SKM-1 (cell line): ENCODE measurements around the gene AZGP1.
"Not testable (repeated sequence)": the region's sequence is repeated elsewhere in the genome, so short reads cannot be mapped to it uniquely, and the experiment has no call there.

Experiments
- DNase-seq: peaks from one replicate; lab custom pipeline; 2025; ENCODE audit not compliant: unreplicated experiment; lab: John Stamatoyannopoulos, UW

The AZGP1 gene

DNA sequence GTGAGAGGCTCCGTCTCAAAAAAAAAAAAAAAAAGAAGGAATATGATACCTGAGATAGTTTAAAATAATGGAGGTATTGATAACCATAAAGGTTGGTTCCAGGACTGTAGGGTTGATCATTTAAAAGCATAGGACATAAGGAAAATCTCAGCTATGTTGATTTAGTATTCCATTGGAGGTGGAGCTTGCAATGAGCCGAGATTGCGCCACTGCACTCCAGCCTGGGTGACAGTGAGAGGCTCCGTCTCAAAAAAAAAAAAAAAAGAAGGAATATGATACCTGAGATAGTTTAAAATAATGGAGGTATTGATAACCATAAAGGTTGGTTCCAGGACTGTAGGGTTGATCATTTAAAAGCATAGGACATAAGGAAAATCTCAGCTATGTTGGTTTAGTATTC is 23.2 kb downstream of the AZGP1 start:
- not testable (repeated sequence) for DNase-seq

GRCh38 chr7:99950819-99951218 is 25.0 kb downstream of the AZGP1 start:
- not testable (repeated sequence) for DNase-seq

DNA sequence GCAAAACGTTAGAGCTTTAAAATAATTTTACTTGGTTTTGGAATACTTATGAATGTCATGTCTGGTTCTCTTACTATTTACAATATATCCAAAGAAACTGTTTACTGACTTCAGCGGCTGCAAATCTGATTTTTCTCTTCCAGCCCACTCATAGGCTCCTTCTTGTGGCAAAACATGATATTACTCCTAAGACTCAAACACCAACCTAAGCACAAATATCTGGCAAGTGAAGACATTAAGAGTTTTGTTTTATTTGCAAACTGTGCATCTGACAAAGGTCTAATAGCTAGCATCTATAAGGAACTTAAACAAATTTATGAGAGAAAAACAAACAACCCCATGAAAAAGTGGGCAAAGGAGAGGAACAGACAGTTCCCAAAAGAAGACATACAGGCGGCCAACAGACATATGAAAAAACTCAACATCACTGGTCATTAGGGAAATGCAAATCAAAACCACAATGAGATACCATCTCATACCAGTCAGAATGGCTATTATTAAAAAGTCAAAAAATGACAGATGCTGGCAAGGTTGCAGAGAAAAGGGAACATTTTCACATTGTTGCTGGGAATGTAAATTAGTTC is 26.1 kb downstream of the AZGP1 start:
- no peak for DNase-seq

- no peak for DNase-seq
Observed at GRCh38 chr7:99947608-99948007, 28.2 kb downstream of the AZGP1 start.

DNA sequence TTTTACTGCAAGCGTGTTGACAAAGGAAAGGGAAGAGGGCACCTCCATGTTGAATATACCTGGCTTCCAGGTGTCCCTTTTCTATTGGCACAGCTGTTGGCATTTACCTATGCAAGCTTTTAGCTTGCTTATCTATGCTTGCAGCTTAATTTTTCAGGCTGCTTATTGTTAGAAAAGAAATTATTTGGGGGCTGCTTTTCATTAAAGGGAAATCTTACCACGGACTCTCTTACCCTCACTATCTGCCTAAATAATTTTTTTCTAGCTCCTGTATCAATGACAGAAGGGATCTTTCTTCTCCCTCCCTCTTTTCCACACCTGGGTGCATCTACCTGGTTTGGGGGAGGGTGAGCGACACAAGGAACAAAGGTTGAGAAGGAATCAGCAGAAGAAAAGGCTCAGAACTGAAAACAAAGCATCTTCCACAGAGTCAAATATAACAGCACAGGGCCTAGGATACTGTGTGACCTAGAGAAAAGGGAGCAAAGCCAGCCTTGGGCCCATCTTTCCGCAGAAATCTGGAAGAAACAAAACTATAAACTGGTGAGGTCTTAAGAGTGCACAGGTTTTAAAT is 31.2 kb downstream of the AZGP1 start:
- DNase-seq, result no peak

- DNase-seq, result no peak
Observed at GRCh38 chr7:99943641-99944496, 32.0 kb downstream of the AZGP1 start.

DNA sequence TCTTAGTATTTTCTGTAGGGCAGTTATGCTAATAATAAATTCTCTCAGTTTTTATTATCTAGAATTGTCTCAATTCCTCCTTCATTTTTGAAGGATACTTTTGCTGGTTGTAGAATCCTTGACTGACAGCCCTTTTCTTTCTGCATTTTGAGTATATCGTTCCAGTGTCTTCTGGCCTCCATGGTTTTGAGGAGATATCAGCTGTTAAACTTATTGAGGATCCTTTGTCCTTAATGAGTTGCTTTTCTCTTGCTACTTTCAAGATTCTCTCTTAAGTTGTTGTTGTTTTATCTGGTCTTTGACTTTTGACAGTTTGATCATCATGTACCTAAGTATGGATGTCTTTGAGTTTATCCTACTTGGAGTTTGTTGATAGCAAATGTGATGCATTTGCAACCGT is 37.5 kb downstream of the AZGP1 start:
- DNase-seq, result no peak

DNA sequence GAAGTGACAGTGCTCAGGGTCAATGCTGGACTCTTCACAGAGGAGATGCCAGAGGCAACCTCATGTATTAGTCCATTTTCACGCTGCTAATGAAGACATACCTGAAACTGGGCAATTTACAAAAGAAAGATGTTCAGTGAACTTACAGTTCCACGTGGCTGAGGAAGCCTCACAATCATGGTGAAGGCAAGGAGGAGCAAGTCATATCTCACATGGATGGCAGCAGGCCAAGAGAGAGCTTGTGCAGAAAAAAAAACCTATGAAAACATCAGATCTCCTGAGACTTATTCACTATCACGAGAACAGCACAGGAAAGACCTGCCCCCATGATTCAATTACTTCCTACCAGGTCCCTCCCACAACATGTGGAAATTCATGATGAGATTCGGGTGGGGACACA is 40.8 kb downstream of the AZGP1 start:
- DNase-seq, result not testable (repeated sequence)

GRCh38 chr7:99930376-99930775 is 45.5 kb downstream of the AZGP1 start:
- DNase-seq, result no peak

- no peak for DNase-seq
Observed at GRCh38 chr7:99929730-99930053, 46.1 kb downstream of the AZGP1 start.

GRCh38 chr7:99928994-99929729 is 46.7 kb downstream of the AZGP1 start, which contains the start of gene GJC3:
Gene GJC3 (minus strand): TSS chr7:99929620. CDS start chr7:99929620, 0 bp downstream.
- no peak for DNase-seq

DNA sequence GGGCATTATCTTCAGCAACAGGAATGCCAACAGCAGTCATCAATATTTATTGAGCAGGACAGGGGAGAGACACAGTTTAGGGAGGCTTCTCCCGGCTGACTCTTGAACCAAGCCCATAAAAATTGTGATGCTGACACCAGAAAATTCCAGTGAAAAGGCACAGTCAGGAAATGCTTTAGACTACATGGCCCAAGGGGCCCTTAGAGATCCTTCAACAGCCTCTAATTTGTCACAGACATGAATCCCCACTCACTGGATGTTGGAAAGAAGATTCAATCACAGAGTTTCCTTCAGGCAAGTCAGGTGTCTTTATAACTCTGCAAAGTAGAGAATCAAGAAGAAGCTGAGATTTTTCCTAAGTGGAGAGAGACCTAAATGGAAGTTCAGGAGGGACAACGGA is 47.6 kb downstream of the AZGP1 start:
- no peak for DNase-seq

DNA sequence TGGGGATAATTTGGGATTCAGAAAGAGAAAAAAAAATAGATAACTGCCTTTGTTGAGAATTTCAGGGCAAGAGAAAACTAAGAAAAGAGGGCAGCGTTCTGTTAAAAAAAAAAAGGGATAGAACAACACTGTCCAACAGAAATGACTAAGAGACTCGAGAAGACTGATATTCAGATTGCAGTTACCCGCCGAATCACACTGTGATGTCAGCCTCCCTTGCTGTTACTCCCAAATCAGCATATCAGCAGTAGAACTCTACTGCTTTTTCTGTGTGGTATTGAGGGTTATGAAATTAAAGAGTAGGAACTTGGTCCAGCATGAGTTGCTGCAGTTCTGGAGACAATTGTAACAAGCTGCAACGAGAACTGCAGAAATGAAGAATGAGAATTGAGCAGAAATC is 48.3 kb downstream of the AZGP1 start:
- no peak for DNase-seq

DNA sequence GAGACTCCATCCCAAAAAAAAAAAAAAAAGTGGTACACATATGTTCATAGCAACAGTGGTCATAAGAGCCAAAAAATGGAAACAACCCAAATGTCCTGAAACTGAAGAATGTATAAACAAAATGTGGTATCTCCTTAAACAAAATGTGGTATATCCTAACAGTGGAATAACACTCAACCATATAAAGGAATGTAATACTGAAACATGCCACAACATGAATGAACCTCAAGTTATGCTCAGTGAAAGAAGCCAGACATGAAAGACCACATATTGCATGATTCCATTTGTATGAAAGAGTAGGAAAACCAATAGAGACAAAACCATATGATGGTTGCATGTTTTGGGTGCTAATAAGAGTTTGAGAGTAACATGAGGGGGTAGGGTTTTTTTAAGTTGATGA is 49.5 kb downstream of the AZGP1 start:
- no peak for DNase-seq

- DNase-seq, result no peak
Observed at GRCh38 chr7:99923200-99923599, 52.6 kb downstream of the AZGP1 start.

DNA sequence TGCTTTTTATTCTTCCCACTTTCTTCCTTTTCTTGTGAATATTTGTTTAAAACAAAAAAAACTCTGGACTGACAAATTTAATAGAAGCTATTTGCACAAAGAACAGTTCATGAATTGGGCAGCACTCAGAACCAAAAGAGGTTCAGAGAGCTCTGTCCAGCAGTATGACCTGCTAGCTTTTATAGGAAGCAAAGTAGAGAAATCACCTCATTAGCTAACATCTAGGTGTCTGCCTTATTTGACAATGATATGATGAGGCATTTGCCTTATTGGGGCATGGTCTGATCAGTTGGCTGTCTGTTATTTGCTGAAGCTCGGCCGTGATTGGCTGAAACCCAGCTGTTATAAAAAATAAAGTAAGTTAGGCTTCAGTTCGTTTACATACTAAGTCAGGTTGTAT is 55.7 kb downstream of the AZGP1 start:
- no peak for DNase-seq

DNA sequence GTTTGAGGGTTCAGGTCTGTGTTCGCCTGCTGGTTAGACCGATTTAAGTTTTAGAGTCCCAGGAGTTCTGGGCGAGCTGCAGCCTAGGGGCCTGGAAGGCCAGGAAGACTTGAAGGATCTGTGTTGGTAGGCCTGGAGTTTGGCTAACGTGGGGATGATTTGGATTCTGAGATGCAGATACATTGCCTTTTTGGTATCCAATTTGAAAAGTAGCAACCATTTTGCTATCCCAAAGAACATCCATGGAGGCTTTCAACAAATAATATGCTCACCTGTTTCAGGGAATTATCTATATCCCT is 56.1 kb downstream of the AZGP1 start:
- DNase-seq, result no peak

DNA sequence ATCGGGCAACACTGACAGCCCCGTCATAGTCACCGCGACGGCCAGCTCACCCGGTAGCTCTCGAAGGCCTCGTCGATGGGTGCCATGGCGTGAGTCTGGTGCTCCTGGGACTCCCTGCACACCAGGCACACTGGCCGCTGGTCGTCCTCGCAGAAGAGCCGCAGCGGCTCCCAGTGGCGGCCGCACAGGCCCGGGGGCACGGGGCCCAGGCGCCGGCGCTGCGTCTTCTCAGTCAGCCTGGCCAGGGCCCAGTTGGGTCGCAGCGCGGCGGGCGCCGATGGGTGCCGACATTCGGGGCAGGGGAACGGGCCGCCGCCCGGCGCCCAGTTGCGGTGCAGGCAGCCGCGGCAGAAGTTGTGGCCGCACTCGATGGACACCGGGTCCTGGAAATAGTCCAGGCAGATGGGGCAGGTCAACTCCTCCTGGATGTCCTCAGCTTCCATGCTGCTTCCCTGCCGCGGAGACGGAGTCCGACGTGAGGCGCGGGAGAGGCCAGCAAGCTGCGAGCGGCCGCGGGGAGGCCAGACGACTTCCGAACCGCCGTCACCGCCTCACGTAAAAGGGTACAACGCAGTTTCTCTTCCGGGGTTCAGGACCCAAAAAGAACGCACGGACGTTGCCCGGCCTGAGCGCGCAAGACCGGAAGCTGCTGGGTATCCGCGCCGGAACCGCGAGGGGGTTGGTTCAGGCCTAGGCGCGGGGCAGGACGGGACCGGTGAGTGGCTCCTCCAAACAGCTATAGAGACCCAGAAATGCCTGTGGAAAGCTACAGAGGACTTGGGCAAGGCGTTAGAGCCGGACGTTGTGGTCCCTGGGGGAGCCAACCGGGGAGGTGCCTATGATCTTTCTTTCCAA is 56.6 kb downstream of the AZGP1 start, which contains the start of gene TRIM4:
TSS of gene TRIM4 (minus strand) at position 572 of the 855 bp plus-strand sequence. CDS start at position 443, 129 bp downstream.
- DNase-seq, result peak; percentile 88
